Vagina (tissue), 2 donors: Measurements from ENCODE around the gene KIAA2012.

ENCODE experiments used
- POLR2A ChIP-seq, 2 donors: fragments of 450-650 bp; IDR thresholded peaks; one replicate each; pipeline ENCODE4 v1.6.1; 2017; ENCODE audit warnings: antibody characterized with exemption in 2 of 2, mild to moderate bottlenecking in 2 of 2, moderate library complexity in 2 of 2
- POLR2AphosphoS5 ChIP-seq, 2 donors: sonication (generic); formaldehyde crosslinking; IDR thresholded peaks; one replicate each; pipeline ENCODE4 v1.9.0; 2017; ENCODE audit warnings: antibody characterized with exemption in 2 of 2, mild to moderate bottlenecking in 2 of 2, low read depth in 1 of 2; ENCODE audit not compliant: insufficient read depth in 1 of 2
- TF ChIP-seq, protein P1 (sequence below), 3 experiments: fragments of 450-650 bp in 2 of 3; fragments of 200-600 bp in 1 of 3; sonication (generic) in 1 of 3; IDR thresholded peaks; one replicate each; pipeline ENCODE4 v1.5.1; 2017 to 2019; ENCODE audit warnings: antibody characterized with exemption in 3 of 3, mild to moderate bottlenecking in 2 of 3, moderate library complexity in 2 of 3

DNA sequence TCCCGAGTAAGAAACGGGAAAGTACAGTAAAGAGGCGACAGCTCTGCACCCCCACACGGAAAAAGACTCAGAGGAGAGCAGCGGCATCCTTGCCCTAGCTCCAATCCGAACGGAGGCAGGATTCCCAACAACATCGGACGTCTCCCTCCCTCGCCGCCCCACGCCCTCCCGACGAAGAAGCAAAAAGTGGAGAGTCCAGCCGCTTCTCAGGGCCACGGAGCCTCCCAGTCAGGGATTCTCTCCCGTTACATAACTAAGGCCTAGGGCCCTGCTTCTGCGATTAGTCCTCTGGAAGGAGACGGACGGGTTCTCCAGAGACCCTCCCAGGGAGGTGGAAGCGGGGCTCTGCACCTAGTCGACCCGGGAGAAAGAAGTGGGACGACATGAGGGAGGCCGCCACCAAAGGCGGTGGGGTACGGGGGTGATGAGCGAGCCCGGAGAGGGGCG is 164.8 kb downstream of the KIAA2012 start:
- TF ChIP-seq, protein P1, sequence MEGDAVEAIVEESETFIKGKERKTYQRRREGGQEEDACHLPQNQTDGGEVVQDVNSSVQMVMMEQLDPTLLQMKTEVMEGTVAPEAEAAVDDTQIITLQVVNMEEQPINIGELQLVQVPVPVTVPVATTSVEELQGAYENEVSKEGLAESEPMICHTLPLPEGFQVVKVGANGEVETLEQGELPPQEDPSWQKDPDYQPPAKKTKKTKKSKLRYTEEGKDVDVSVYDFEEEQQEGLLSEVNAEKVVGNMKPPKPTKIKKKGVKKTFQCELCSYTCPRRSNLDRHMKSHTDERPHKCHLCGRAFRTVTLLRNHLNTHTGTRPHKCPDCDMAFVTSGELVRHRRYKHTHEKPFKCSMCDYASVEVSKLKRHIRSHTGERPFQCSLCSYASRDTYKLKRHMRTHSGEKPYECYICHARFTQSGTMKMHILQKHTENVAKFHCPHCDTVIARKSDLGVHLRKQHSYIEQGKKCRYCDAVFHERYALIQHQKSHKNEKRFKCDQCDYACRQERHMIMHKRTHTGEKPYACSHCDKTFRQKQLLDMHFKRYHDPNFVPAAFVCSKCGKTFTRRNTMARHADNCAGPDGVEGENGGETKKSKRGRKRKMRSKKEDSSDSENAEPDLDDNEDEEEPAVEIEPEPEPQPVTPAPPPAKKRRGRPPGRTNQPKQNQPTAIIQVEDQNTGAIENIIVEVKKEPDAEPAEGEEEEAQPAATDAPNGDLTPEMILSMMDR (IDR thresholded peaks at IDR 0.05), result no peak
- TF ChIP-seq POLR2A (IDR thresholded peaks at IDR 0.05), result no peak
- no peak for TF ChIP-seq POLR2AphosphoS5 (IDR thresholded peaks at IDR 0.05; ENCODE audit: insufficient read depth in 1 of 2, low read depth in 1 of 2)
